ENCODE data around the gene INTS4. TPM values are rescaled to one million over a fixed set of nuclear protein-coding genes. Genes with fewer than 3 reads are reported as not detected.
"Not testable (repeated sequence)": the region's sequence is repeated elsewhere in the genome, so short reads cannot be mapped to it uniquely, and the experiment has no call there.

Gene INTS4
- 10 to 100 TPM; 21.5 to 28.0 TPM for total RNA-seq

- TF ChIP-seq CTCF (IDR thresholded peaks at IDR 0.05): no peak
- peak within 1 kb of the TSS; percentile 65 for H3K27ac ChIP-seq
- intact Hi-C loops (cut with DNase I): loop anchor here (5.0 to 10.0 kb wide), 2 partner anchors 53 to 170 kb away; partner anchors contain the start of genes AAMDC and RSF1
- no peaks in the 10 kb centered on the region for H3K27me3 ChIP-seq
- no peaks in the 10 kb centered on the region for H3K4me1 ChIP-seq
- peak; percentile 99 for DNase-seq
- H3K9ac ChIP-seq (ENCODE audit: low read depth in 2 of 2, low read length in 2 of 2): peak within 1 kb of the TSS; percentile 44 to 63
- H3K36me3 ChIP-seq: peaks cover 3% of the 10 kb centered on the region
- H3K9me3 ChIP-seq: no peaks in the 10 kb centered on the region
- peak within 1 kb of the TSS; percentile 69 for H3K4me3 ChIP-seq
These were observed at the start of gene INTS4 for GRCh38 chr11:77994434-77995362. TSS of gene INTS4 (minus strand) at chr11:77994668. CDS start at chr11:77994643, 25 bp downstream.

GRCh38 chr11:78041843-78042440 lies 47.5 kb upstream of the INTS4 start:
- no peak for DNase-seq
- Histone ChIP-seq H3K9me3 (no peaks in the 10 kb centered on the region), H3K36me3 (no peaks in the 10 kb centered on the region), H3K27me3 (no peaks in the 10 kb centered on the region), H3K4me1 (peaks cover 15% of the 10 kb centered on the region), H3K27ac (no peak overlapping the region), H3K4me3 (no peak overlapping the region), H3K9ac (ENCODE audit: low read depth in 2 of 2, low read length in 2 of 2) (no peak overlapping the region)
- TF ChIP-seq CTCF (IDR thresholded peaks at IDR 0.05): no peak
- intact Hi-C loops (cut with DNase I): no loop called here

GRCh38 chr11:78041380-78041719 lies 46.9 kb upstream of the INTS4 start:
- H3K36me3 ChIP-seq; H3K4me3 ChIP-seq; intact Hi-C loops (cut with DNase I): not testable (repeated sequence)

GRCh38 chr11:78040691-78041379 lies 46.4 kb upstream of the INTS4 start:
- Histone ChIP-seq H3K27ac (peak overlapping the region; percentile 68), H3K4me3 (no peak overlapping the region), H3K27me3 (no peaks in the 10 kb centered on the region), H3K9ac (ENCODE audit: low read depth in 2 of 2, low read length in 2 of 2) (no peak overlapping the region), H3K4me1 (peaks cover 15% of the 10 kb centered on the region), H3K36me3 (no peaks in the 10 kb centered on the region), H3K9me3 (no peaks in the 10 kb centered on the region)
- intact Hi-C loops (cut with DNase I): no loop called here
- TF ChIP-seq CTCF (IDR thresholded peaks at IDR 0.05): no peak
- DNase-seq: no peak

More at GRCh38 chr11:78041380-78041719, 46.9 kb upstream of the INTS4 start:
- H3K9ac ChIP-seq (ENCODE audit: low read depth in 2 of 2, low read length in 2 of 2); H3K27me3 ChIP-seq; DNase-seq; H3K9me3 ChIP-seq; H3K27ac ChIP-seq: not testable (repeated sequence)
- H3K4me1 ChIP-seq: peaks cover 15% of the 10 kb centered on the region

GRCh38 chr11:78039919-78040671 lies 45.6 kb upstream of the INTS4 start:
- no peak overlapping the region for H3K4me3 ChIP-seq

More at GRCh38 chr11:78039919-78040671, 45.6 kb upstream of the INTS4 start:
- peaks cover 15% of the 10 kb centered on the region for H3K4me1 ChIP-seq
- no peaks in the 10 kb centered on the region for H3K27me3 ChIP-seq
- H3K36me3 ChIP-seq: no peaks in the 10 kb centered on the region
- peak; percentile 83 for DNase-seq
- peak overlapping the region; percentile 68 for H3K27ac ChIP-seq
- H3K9me3 ChIP-seq: no peaks in the 10 kb centered on the region
- no peak for TF ChIP-seq CTCF (IDR thresholded peaks at IDR 0.05)
- peak overlapping the region in 1 of 2 donors; percentile 65 for H3K9ac ChIP-seq (ENCODE audit: low read depth in 2 of 2, low read length in 2 of 2)
- intact Hi-C loops (cut with DNase I): no loop called here
